Measurements from ENCODE around the gene ADGRG6.

The ADGRG6 gene

GRCh38 chr6:142316791-142317368 is 15.1 kb downstream of the ADGRG6 start:
- no peak for TF ChIP-seq CTCF (IDR thresholded peaks at IDR 0.05; ENCODE audit: insufficient read depth, low read depth, low read length, missing control alignments)
- no peak for DNase-seq (ENCODE audit: low read depth)
- no peak overlapping the region for H3K4me3 ChIP-seq (ENCODE audit: low read length)

- no peak for DNase-seq (ENCODE audit: low read depth)
- no peak overlapping the region for H3K4me3 ChIP-seq (ENCODE audit: low read length)
- TF ChIP-seq CTCF (IDR thresholded peaks at IDR 0.05; ENCODE audit: insufficient read depth, low read depth, low read length, missing control alignments) = no peak
Observed at GRCh38 chr6:142318714-142319113, 16.9 kb downstream of the ADGRG6 start.

GRCh38 chr6:142320366-142320765 is 18.6 kb downstream of the ADGRG6 start:
- no peak overlapping the region for H3K4me3 ChIP-seq (ENCODE audit: low read length)
- TF ChIP-seq CTCF (IDR thresholded peaks at IDR 0.05; ENCODE audit: insufficient read depth, low read depth, low read length, missing control alignments) = no peak
- DNase-seq (ENCODE audit: low read depth) = no peak

- no peak for DNase-seq (ENCODE audit: low read depth)
- TF ChIP-seq CTCF (IDR thresholded peaks at IDR 0.05; ENCODE audit: insufficient read depth, low read depth, low read length, missing control alignments) = no peak
- H3K4me3 ChIP-seq (ENCODE audit: low read length) = no peak overlapping the region
Observed at GRCh38 chr6:142321451-142321850, 19.6 kb downstream of the ADGRG6 start.

- H3K4me3 ChIP-seq (ENCODE audit: low read length) = no peak overlapping the region
- no peak for DNase-seq (ENCODE audit: low read depth)
- no peak for TF ChIP-seq CTCF (IDR thresholded peaks at IDR 0.05; ENCODE audit: insufficient read depth, low read depth, low read length, missing control alignments)
Observed at GRCh38 chr6:142322066-142322465, 20.3 kb downstream of the ADGRG6 start.

GRCh38 chr6:142322504-142323198 is 20.8 kb downstream of the ADGRG6 start:
- DNase-seq (ENCODE audit: low read depth) = no peak
- no peak for TF ChIP-seq CTCF (IDR thresholded peaks at IDR 0.05; ENCODE audit: insufficient read depth, low read depth, low read length, missing control alignments)
- H3K4me3 ChIP-seq (ENCODE audit: low read length) = no peak overlapping the region

GRCh38 chr6:142323377-142323776 is 21.6 kb downstream of the ADGRG6 start:
- H3K4me3 ChIP-seq (ENCODE audit: low read length) = no peak overlapping the region
- DNase-seq (ENCODE audit: low read depth) = peak; percentile 98
- no peak for TF ChIP-seq CTCF (IDR thresholded peaks at IDR 0.05; ENCODE audit: insufficient read depth, low read depth, low read length, missing control alignments)
